ENCODE measurements around the gene FN1.

Gene FN1

GRCh38 chr2:215441560-215442400 is 5.9 kb upstream of the FN1 start:
- DNase-seq: no peak

- no peak for DNase-seq
These were observed 4.2 kb upstream of the FN1 start for GRCh38 chr2:215439980-215440512.

- DNase-seq: no peak
These were observed 3.5 kb upstream of the FN1 start for GRCh38 chr2:215439404-215439803.

GRCh38 chr2:215437614-215438013 is 1.7 kb upstream of the FN1 start:
- DNase-seq: no peak

GRCh38 chr2:215436705-215437565 is 1.1 kb upstream of the FN1 start:
- DNase-seq: no peak

- DNase-seq: no peak
These were observed 493 bp downstream of the FN1 start for GRCh38 chr2:215435280-215435869.

GRCh38 chr2:215434447-215435279 is 1.2 kb downstream of the FN1 start:
- DNase-seq: no peak

- no peak for DNase-seq
These were observed 2.9 kb downstream of the FN1 start for GRCh38 chr2:215432759-215433594.

GRCh38 chr2:215431778-215432758 is 3.8 kb downstream of the FN1 start:
- no peak for DNase-seq

GRCh38 chr2:215431290-215431689 is 4.6 kb downstream of the FN1 start:
- no peak for DNase-seq

GRCh38 chr2:215430528-215431187 is 5.2 kb downstream of the FN1 start:
- DNase-seq: no peak

GRCh38 chr2:215429424-215429823 is 6.4 kb downstream of the FN1 start:
- no peak for DNase-seq

- no peak for DNase-seq
These were observed 7.6 kb downstream of the FN1 start for GRCh38 chr2:215428060-215428910.

- no peak for DNase-seq
These were observed 8.3 kb downstream of the FN1 start for GRCh38 chr2:215427585-215427984.

GRCh38 chr2:215425021-215425782 is 10.7 kb downstream of the FN1 start:
- DNase-seq: no peak

GRCh38 chr2:215423928-215424540 is 11.8 kb downstream of the FN1 start:
- DNase-seq: no peak

GRCh38 chr2:215423234-215423633 is 12.6 kb downstream of the FN1 start:
- DNase-seq: no peak
